ENCODE results near the gene BORCS8. TPM values are rescaled to one million over a fixed set of nuclear protein-coding genes. Genes with fewer than 3 reads are reported as not detected.

Gene BORCS8
- 10 to 100 TPM; 16.4 to 17.8 TPM for total RNA-seq

- CTCF ChIA-PET: interaction anchor here (1.2 to 2.9 kb wide), 6 partner anchors 11 to 298 kb away, joined by 3 to 14 read pairs (median 8); partner anchors contain the start of gene NR2C2AP
- Mint-ChIP-seq H3K27ac (peak within 1 kb of the TSS; percentile 96), H3K9me3 (no peaks in the 10 kb centered on the region), H3K4me3 (peak within 1 kb of the TSS; percentile 96), H3K4me1 (ENCODE audit: low read depth) (peaks cover 38% of the 10 kb centered on the region), H3K27me3 (no peaks in the 10 kb centered on the region), H3K36me3 (peaks cover 3% of the 10 kb centered on the region)
- intact Hi-C loops (cut with micrococcal nuclease): loop anchor here (1.0 to 10.0 kb wide), 9 partner anchors 11 to 670 kb away; partner anchors contain the start of genes ATP13A1, COPE, DDX49 and ELL
- peak; percentile 100 for DNase-seq
- POLR2A ChIA-PET: interaction anchor here (1.1 to 4.4 kb wide), 2 partner anchors 10 to 273 kb away, joined by 3 to 25 read pairs; partner anchors contain the start of genes COPE, DDX49 and NR2C2AP
Observed at GRCh38 chr19:19192078-19192882, at the start of gene BORCS8, which contains the start of gene RFXANK. Gene BORCS8, minus strand, starts transcription at chr19:19192152. Its CDS starts 35 bp downstream, at chr19:19192117. Gene RFXANK, plus strand, starts transcription at chr19:19192258. Its CDS starts 1,689 bp downstream, at chr19:19193947.

- ChIA-PET CTCF (no interaction called here), POLR2A (no interaction called here)
- intact Hi-C loops (cut with micrococcal nuclease): no loop called here
- no peak for DNase-seq
- Mint-ChIP-seq H3K4me1 (ENCODE audit: low read depth) (no peaks in the 10 kb centered on the region), H3K36me3 (no peaks in the 10 kb centered on the region), H3K27me3 (peaks cover 11% of the 10 kb centered on the region), H3K27ac (no peak overlapping the region), H3K4me3 (no peak overlapping the region), H3K9me3 (peaks cover 8% of the 10 kb centered on the region)
Observed at GRCh38 chr19:19240476-19240875, 48.5 kb upstream of the BORCS8 start.

GRCh38 chr19:19239675-19240074 is 47.7 kb upstream of the BORCS8 start:
- POLR2A ChIA-PET: no interaction called here
- Mint-ChIP-seq H3K4me1 (ENCODE audit: low read depth) (no peaks in the 10 kb centered on the region), H3K27ac (no peak overlapping the region), H3K27me3 (peaks cover 11% of the 10 kb centered on the region), H3K9me3 (peaks cover 11% of the 10 kb centered on the region), H3K4me3 (no peak overlapping the region), H3K36me3 (no peaks in the 10 kb centered on the region)
- no peak for DNase-seq
- CTCF ChIA-PET: no interaction called here
- intact Hi-C loops (cut with micrococcal nuclease): no loop called here

GRCh38 chr19:19238126-19238894 is 46.4 kb upstream of the BORCS8 start:
- ChIA-PET CTCF (no interaction called here), POLR2A (no interaction called here)
- H3K36me3 Mint-ChIP-seq: no peaks in the 10 kb centered on the region
- no peak overlapping the region for H3K4me3 Mint-ChIP-seq
- H3K9me3 Mint-ChIP-seq: peaks cover 25% of the 10 kb centered on the region
- intact Hi-C loops (cut with micrococcal nuclease): no loop called here
- no peaks in the 10 kb centered on the region for H3K4me1 Mint-ChIP-seq (ENCODE audit: low read depth)
- DNase-seq: no peak
- no peak overlapping the region for H3K27ac Mint-ChIP-seq
- H3K27me3 Mint-ChIP-seq: peaks cover 11% of the 10 kb centered on the region

GRCh38 chr19:19236173-19236572 is 44.2 kb upstream of the BORCS8 start:
- peaks cover 27% of the 10 kb centered on the region for H3K9me3 Mint-ChIP-seq
- intact Hi-C loops (cut with micrococcal nuclease): no loop called here
- POLR2A ChIA-PET: no interaction called here
- H3K4me1 Mint-ChIP-seq (ENCODE audit: low read depth): no peaks in the 10 kb centered on the region
- H3K27me3 Mint-ChIP-seq: peaks cover 12% of the 10 kb centered on the region
- no peaks in the 10 kb centered on the region for H3K36me3 Mint-ChIP-seq
- H3K27ac Mint-ChIP-seq: no peak overlapping the region
- no peak overlapping the region for H3K4me3 Mint-ChIP-seq
- no peak for DNase-seq
- CTCF ChIA-PET: no interaction called here

- no peak overlapping the region for H3K27ac Mint-ChIP-seq
- peaks cover 27% of the 10 kb centered on the region for H3K9me3 Mint-ChIP-seq
- H3K4me1 Mint-ChIP-seq (ENCODE audit: low read depth): no peaks in the 10 kb centered on the region
- no peaks in the 10 kb centered on the region for H3K36me3 Mint-ChIP-seq
- CTCF ChIA-PET: interaction anchor here (0.9 kb wide), 2 partner anchors 10 to 21 kb away, joined by 3 to 4 read pairs; no protein-coding TSS in a partner anchor
- no peak overlapping the region for H3K4me3 Mint-ChIP-seq
- no peak for DNase-seq
- POLR2A ChIA-PET: interaction anchor here (0.6 kb wide), 1 partner anchor 135 kb away, joined by 3 read pairs; no protein-coding TSS in a partner anchor
- intact Hi-C loops (cut with micrococcal nuclease): no loop called here
- H3K27me3 Mint-ChIP-seq: peaks cover 14% of the 10 kb centered on the region
Observed at GRCh38 chr19:19234220-19234816, 42.4 kb upstream of the BORCS8 start.

- ChIA-PET POLR2A (no interaction called here), CTCF (interaction anchor here (0.7 to 1.2 kb wide), 2 partner anchors 9 to 58 kb away, joined by 3 read pairs; no protein-coding TSS in a partner anchor)
- Mint-ChIP-seq H3K27ac (no peak overlapping the region), H3K36me3 (no peaks in the 10 kb centered on the region), H3K9me3 (peaks cover 27% of the 10 kb centered on the region), H3K4me3 (no peak overlapping the region), H3K4me1 (ENCODE audit: low read depth) (no peaks in the 10 kb centered on the region), H3K27me3 (peaks cover 18% of the 10 kb centered on the region)
- intact Hi-C loops (cut with micrococcal nuclease): no loop called here
- DNase-seq: no peak
Observed at GRCh38 chr19:19232261-19232721, 40.3 kb upstream of the BORCS8 start.

- Mint-ChIP-seq H3K9me3 (peaks cover 24% of the 10 kb centered on the region), H3K36me3 (no peaks in the 10 kb centered on the region), H3K27ac (no peak overlapping the region), H3K4me3 (no peak overlapping the region), H3K27me3 (peaks cover 20% of the 10 kb centered on the region), H3K4me1 (ENCODE audit: low read depth) (no peaks in the 10 kb centered on the region)
- intact Hi-C loops (cut with micrococcal nuclease): no loop called here
- CTCF ChIA-PET: interaction anchor here (1.2 kb wide), 1 partner anchor 56 kb away, joined by 3 read pairs; no protein-coding TSS in a partner anchor
- POLR2A ChIA-PET: no interaction called here
- DNase-seq: no peak
Observed at GRCh38 chr19:19230999-19231398, 39.0 kb upstream of the BORCS8 start.

GRCh38 chr19:19229701-19230100 is 37.7 kb upstream of the BORCS8 start:
- ChIA-PET CTCF (no interaction called here), POLR2A (no interaction called here)
- Mint-ChIP-seq H3K4me1 (ENCODE audit: low read depth) (no peaks in the 10 kb centered on the region), H3K4me3 (no peak overlapping the region), H3K27ac (no peak overlapping the region), H3K36me3 (no peaks in the 10 kb centered on the region), H3K27me3 (peaks cover 17% of the 10 kb centered on the region), H3K9me3 (peaks cover 16% of the 10 kb centered on the region)
- DNase-seq: no peak
- intact Hi-C loops (cut with micrococcal nuclease): loop anchor here (5.0 kb wide), 1 partner anchor 57 kb away; the partner anchor contains the start of gene MEF2B

GRCh38 chr19:19227217-19227616 is 35.3 kb upstream of the BORCS8 start:
- POLR2A ChIA-PET: no interaction called here
- DNase-seq: no peak
- H3K4me3 Mint-ChIP-seq: no peak overlapping the region
- H3K27ac Mint-ChIP-seq: no peak overlapping the region
- CTCF ChIA-PET: interaction anchor here (1.3 kb wide), 1 partner anchor 53 kb away, joined by 6 read pairs; no protein-coding TSS in a partner anchor
- peaks cover 17% of the 10 kb centered on the region for H3K27me3 Mint-ChIP-seq
- H3K4me1 Mint-ChIP-seq (ENCODE audit: low read depth): no peaks in the 10 kb centered on the region
- no peaks in the 10 kb centered on the region for H3K36me3 Mint-ChIP-seq
- no peaks in the 10 kb centered on the region for H3K9me3 Mint-ChIP-seq
- intact Hi-C loops (cut with micrococcal nuclease): loop anchor here (5.0 kb wide), 1 partner anchor 55 kb away; the partner anchor contains the start of gene MEF2B

GRCh38 chr19:19226663-19227062 is 34.7 kb upstream of the BORCS8 start:
- no peak for DNase-seq
- Mint-ChIP-seq H3K4me1 (ENCODE audit: low read depth) (no peaks in the 10 kb centered on the region), H3K9me3 (no peaks in the 10 kb centered on the region), H3K27ac (no peak overlapping the region), H3K36me3 (no peaks in the 10 kb centered on the region), H3K27me3 (peaks cover 15% of the 10 kb centered on the region), H3K4me3 (no peak overlapping the region)
- ChIA-PET POLR2A (no interaction called here), CTCF (interaction anchor here (1.3 kb wide), 1 partner anchor 52 kb away, joined by 6 read pairs; no protein-coding TSS in a partner anchor)
- intact Hi-C loops (cut with micrococcal nuclease): loop anchor here (5.0 kb wide), 1 partner anchor 54 kb away; the partner anchor contains the start of gene MEF2B
